IPS DF 6.9 (cell line): ENCODE data around the gene NCKIPSD.
A peak's percentile ranks its signal among the peaks of the same experiment; 100 is the strongest.

ENCODE experiments used
- DNase-seq: peaks from one replicate; pipeline ENCODE4 v3.0.0-alpha.2; 2013; ENCODE audit warnings: low read depth, low spot score
- H3K27ac ChIP-seq: one replicate; pipeline ENCODE4 v1.5.1; 2013; ENCODE audit warnings: low read length, control low read depth
- H3K27me3 ChIP-seq: 2 replicates; pipeline ENCODE4 v1.6.1; 2013; ENCODE audit warnings: mild to moderate bottlenecking, low read length; ENCODE audit not compliant: control insufficient read depth, insufficient read depth
- H3K36me3 ChIP-seq: 2 replicates; pipeline ENCODE4 v1.6.1; 2013; ENCODE audit warnings: low read length; ENCODE audit not compliant: control insufficient read depth, insufficient read depth
- H3K4me1 ChIP-seq: 2 replicates; pipeline ENCODE4 v1.6.1; 2013; ENCODE audit warnings: low read length; ENCODE audit not compliant: control insufficient read depth, insufficient read depth
- H3K4me3 ChIP-seq: 2 replicates; pipeline ENCODE4 v1.5.1; 2013; ENCODE audit warnings: mild to moderate bottlenecking, low read length
- H3K9me3 ChIP-seq: 2 replicates; pipeline ENCODE4 v1.6.1; 2013; ENCODE audit warnings: low read length, inconsistent platforms; ENCODE audit not compliant: control insufficient read depth, insufficient read depth
- WGBS: extraction: QIAGEN DNeasy Blood & Tissue Kit; methylation state at CpG from one replicate; pipeline ENCODE4 v1.1.7; 2013; ENCODE audit warnings: mixed read lengths, missing lambda C conversion rate; ENCODE audit not compliant: insufficient read length, insufficient coverage; 5-methylcytosine and 5-hydroxymethylcytosine counted together

Gene NCKIPSD

GRCh38 chr3:48716508-48716981 is 30.8 kb upstream of the NCKIPSD start:
- Histone ChIP-seq H3K4me3 (peak overlapping the region; percentile 100), H3K4me1 (0 out of 2 replicates have a peak, but pooled peaks cover 2% of the 10 kb centered on the region), H3K27ac (no peak overlapping the region), H3K27me3 (no peaks in the 10 kb centered on the region), H3K36me3 (peaks cover 3% of the 10 kb centered on the region; the same call in 1 of the 2 replicates), H3K9me3 (no peaks in the 10 kb centered on the region)
- WGBS: no CpG with 5 or more reads among the region's 16 CpGs
- no peak for DNase-seq

DNA sequence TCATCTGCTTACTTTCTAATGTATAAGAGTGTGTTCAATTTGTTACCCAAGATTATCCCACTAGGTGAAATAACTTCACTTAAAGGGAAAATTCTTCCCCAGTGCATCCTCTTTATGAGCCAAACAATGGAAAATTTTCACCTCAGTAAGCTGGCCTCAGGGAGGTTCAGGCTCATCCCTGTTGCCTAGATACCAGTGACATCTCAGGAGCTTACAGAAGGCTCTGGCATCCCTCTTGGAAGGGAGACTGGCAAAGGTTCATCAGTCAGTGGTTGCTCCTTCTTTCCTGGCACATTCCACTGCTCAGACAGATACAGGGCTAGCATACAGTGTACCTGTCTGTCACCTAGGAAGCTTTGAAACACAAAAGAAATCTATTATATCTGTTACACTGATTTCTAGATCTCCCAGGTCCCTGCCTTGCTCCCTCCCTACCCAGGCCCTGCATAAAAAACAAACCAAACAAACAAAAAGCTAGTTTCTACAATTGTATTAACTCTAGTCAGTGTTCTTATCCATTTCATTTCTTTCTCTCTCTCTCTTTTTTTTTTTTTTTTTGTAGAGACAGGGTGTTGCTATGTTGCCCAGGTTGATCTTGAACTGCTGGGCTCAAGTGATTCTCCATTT is 29.6 kb upstream of the NCKIPSD start:
- Histone ChIP-seq H3K36me3 (peaks cover 10% of the 10 kb centered on the region; the same call in 1 of the 2 replicates), H3K27ac (no peak overlapping the region), H3K4me3 (no peak overlapping the region), H3K9me3 (no peaks in the 10 kb centered on the region), H3K27me3 (no peaks in the 10 kb centered on the region), H3K4me1 (0 out of 2 replicates have a peak, but pooled peaks cover 2% of the 10 kb centered on the region)
- no peak for DNase-seq

DNA sequence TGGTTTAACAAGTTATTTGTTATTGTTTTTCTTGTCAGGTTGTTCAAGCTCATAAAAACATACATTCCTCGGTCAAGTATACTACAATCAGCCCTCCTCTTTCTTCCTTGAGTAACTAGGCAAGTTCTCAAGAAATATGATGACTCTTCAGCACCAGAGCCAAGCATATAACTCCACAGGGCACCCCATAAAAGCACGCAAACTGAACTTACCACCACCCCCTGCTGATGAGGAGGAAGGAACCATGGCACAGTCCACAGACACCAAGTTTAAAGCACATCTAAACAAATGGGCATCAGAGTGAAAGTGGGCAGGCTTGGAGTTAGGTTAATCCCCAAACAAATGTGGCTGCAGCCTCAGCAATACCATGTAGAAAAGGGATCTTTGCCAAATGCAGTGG is 26.0 kb upstream of the NCKIPSD start:
- no peaks in the 10 kb centered on the region for H3K27me3 ChIP-seq
- WGBS: no CpG with 5 or more reads among the region's 2 CpGs
- no peak overlapping the region for H3K27ac ChIP-seq
- H3K4me1 ChIP-seq: 0 out of 2 replicates have a peak, but pooled peaks cover 1% of the 10 kb centered on the region
- no peaks in the 10 kb centered on the region for H3K9me3 ChIP-seq
- DNase-seq: no peak
- H3K4me3 ChIP-seq: no peak overlapping the region
- H3K36me3 ChIP-seq: peaks cover 20% of the 10 kb centered on the region; the same call in 1 of the 2 replicates

- no peak for DNase-seq
- Histone ChIP-seq H3K27ac (no peak overlapping the region), H3K4me3 (no peak overlapping the region), H3K9me3 (no peaks in the 10 kb centered on the region), H3K36me3 (peaks cover 20% of the 10 kb centered on the region; the same call in 1 of the 2 replicates), H3K27me3 (no peaks in the 10 kb centered on the region), H3K4me1 (peaks cover 2% of the 10 kb centered on the region; the same call in 1 of the 2 replicates)
- no CpG with 5 or more reads among the region's 7 CpGs for WGBS
Observed at GRCh38 chr3:48709051-48709461, 23.3 kb upstream of the NCKIPSD start.

- Histone ChIP-seq H3K27me3 (no peaks in the 10 kb centered on the region), H3K9me3 (no peaks in the 10 kb centered on the region), H3K4me3 (no peak overlapping the region), H3K27ac (no peak overlapping the region), H3K4me1 (peaks cover 2% of the 10 kb centered on the region; the same call in 1 of the 2 replicates), H3K36me3 (peaks cover 20% of the 10 kb centered on the region; the same call in 1 of the 2 replicates)
- DNase-seq: no peak
- WGBS: no CpG with 5 or more reads among the region's 2 CpGs
Observed at GRCh38 chr3:48708481-48708889, 22.8 kb upstream of the NCKIPSD start.

- Histone ChIP-seq H3K4me3 (no peak overlapping the region), H3K27ac (no peak overlapping the region), H3K4me1 (peaks cover 5% of the 10 kb centered on the region; the same call in 1 of the 2 replicates), H3K27me3 (no peaks in the 10 kb centered on the region), H3K9me3 (no peaks in the 10 kb centered on the region), H3K36me3 (peaks cover 20% of the 10 kb centered on the region; the same call in 1 of the 2 replicates)
- no CpG with 5 or more reads among the region's 5 CpGs for WGBS
- no peak for DNase-seq
Observed at GRCh38 chr3:48707157-48707556, 21.4 kb upstream of the NCKIPSD start.

DNA sequence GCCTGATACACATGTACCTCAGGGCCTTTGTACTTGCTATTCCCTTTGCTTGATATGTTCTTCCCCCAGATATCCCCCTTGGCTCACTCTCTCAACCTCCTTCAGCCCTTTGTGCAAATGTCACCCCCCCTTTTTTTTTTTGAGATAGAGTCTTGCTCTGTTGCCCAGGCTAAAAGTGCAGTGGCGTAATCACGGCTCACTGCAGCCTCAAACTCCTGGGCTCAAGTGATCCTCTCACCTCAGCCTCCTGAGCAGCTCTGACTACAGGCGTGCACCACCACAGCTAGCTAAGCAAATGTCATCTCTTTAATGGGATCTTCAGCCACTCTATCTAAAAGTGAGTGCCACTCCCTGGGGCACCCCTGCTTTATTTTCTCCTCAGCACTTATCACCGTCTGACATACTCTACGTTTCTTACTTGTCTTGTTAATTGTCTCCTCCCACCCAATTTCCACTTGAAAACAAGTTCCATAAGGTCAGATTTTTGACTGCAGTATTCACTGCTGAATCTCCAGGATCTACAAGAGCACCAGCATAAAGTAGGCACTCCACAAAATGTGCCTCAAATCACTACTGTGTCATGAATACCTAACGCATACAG is 16.7 kb upstream of the NCKIPSD start:
- Histone ChIP-seq H3K27me3 (no peaks in the 10 kb centered on the region), H3K27ac (peak overlapping the region; percentile 75), H3K4me1 (peaks cover 4% of the 10 kb centered on the region; the same call in 1 of the 2 replicates), H3K36me3 (peaks cover 2% of the 10 kb centered on the region; the same call in 1 of the 2 replicates), H3K9me3 (no peaks in the 10 kb centered on the region), H3K4me3 (no peak overlapping the region)
- DNase-seq: no peak
- WGBS: no CpG with 5 or more reads among the region's 6 CpGs

GRCh38 chr3:48700731-48701405 is 15.2 kb upstream of the NCKIPSD start:
- Histone ChIP-seq H3K36me3 (peaks cover 2% of the 10 kb centered on the region; the same call in 1 of the 2 replicates), H3K4me3 (no peak overlapping the region), H3K27ac (no peak overlapping the region), H3K4me1 (peaks cover 5% of the 10 kb centered on the region; the same call in 1 of the 2 replicates), H3K9me3 (no peaks in the 10 kb centered on the region), H3K27me3 (no peaks in the 10 kb centered on the region)
- no CpG with 5 or more reads among the region's 11 CpGs for WGBS
- no peak for DNase-seq

DNA sequence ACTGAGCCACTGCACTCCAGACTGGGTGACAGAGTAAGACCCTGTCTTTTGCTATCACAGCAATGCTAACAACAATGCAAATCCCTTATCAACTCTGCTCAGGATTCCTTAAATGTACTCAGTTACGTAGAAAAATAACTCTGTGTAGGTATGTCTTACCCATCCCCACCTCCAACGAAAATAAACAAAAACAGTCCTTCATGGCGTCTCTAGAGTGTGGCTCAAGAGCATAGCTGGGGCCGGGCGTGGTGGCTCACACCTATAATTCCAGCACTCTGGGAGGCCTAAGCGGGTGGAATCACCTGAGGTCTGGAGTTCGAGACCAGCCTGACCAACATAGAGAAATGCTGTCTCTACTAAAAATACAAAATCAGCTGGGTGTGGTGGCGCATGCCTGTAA is 13.2 kb upstream of the NCKIPSD start:
- Histone ChIP-seq H3K36me3 (peaks cover 11% of the 10 kb centered on the region), H3K27ac (no peak overlapping the region), H3K9me3 (no peaks in the 10 kb centered on the region), H3K4me3 (no peak overlapping the region), H3K4me1 (peaks cover 4% of the 10 kb centered on the region; the same call in 1 of the 2 replicates), H3K27me3 (no peaks in the 10 kb centered on the region)
- WGBS: no CpG with 5 or more reads among the region's 8 CpGs
- no peak for DNase-seq

- H3K9me3 ChIP-seq: no peaks in the 10 kb centered on the region
- DNase-seq: no peak
- WGBS: no CpG with 5 or more reads among the region's 3 CpGs
- H3K4me3 ChIP-seq: no peak overlapping the region
- no peaks in the 10 kb centered on the region for H3K27me3 ChIP-seq
- H3K36me3 ChIP-seq: peaks cover 17% of the 10 kb centered on the region
- H3K27ac ChIP-seq: no peak overlapping the region
- peaks cover 4% of the 10 kb centered on the region; the same call in 1 of the 2 replicates for H3K4me1 ChIP-seq
Observed at GRCh38 chr3:48697952-48698351, 12.2 kb upstream of the NCKIPSD start.
